ENCODE data around the gene BEGAIN.

The BEGAIN gene

GRCh38 chr14:100529561-100530031 lies 57.6 kb downstream of the BEGAIN start:
- Histone ChIP-seq H3K36me3 (ENCODE audit: control insufficient read depth, insufficient read depth, low read length) (peaks cover 6% of the 10 kb centered on the region), H3K27me3 (replicated peaks; ENCODE audit: control insufficient read depth, insufficient read depth, low read length, poor library complexity, severe bottlenecking) (no peaks in the 10 kb centered on the region)

GRCh38 chr14:100528962-100529560 lies 58.2 kb downstream of the BEGAIN start:
- DNase-seq = no peak
- no peaks in the 10 kb centered on the region for H3K27me3 ChIP-seq (replicated peaks; ENCODE audit: control insufficient read depth, insufficient read depth, low read length, poor library complexity, severe bottlenecking)
- H3K36me3 ChIP-seq (ENCODE audit: control insufficient read depth, insufficient read depth, low read length) = peaks cover 6% of the 10 kb centered on the region
- H3K27ac ChIP-seq (ENCODE audit: insufficient read depth, low read length, poor library complexity, severe bottlenecking) = no peak overlapping the region
- H3K4me1 ChIP-seq (ENCODE audit: control insufficient read depth, insufficient read depth, low read length, poor library complexity, severe bottlenecking) = peaks cover 3% of the 10 kb centered on the region
- H3K4me3 ChIP-seq (ENCODE audit: insufficient read depth, low read depth, low read length, poor library complexity, severe bottlenecking) = no peak overlapping the region
- H3K9me3 ChIP-seq (ENCODE audit: control insufficient read depth, low read length) = no peaks in the 10 kb centered on the region

More at GRCh38 chr14:100529561-100530031, 57.6 kb downstream of the BEGAIN start:
- peaks cover 3% of the 10 kb centered on the region for H3K4me1 ChIP-seq (ENCODE audit: control insufficient read depth, insufficient read depth, low read length, poor library complexity, severe bottlenecking)
- H3K4me3 ChIP-seq (ENCODE audit: insufficient read depth, low read depth, low read length, poor library complexity, severe bottlenecking) = no peak overlapping the region
- H3K27ac ChIP-seq (ENCODE audit: insufficient read depth, low read length, poor library complexity, severe bottlenecking) = no peak overlapping the region
- no peaks in the 10 kb centered on the region for H3K9me3 ChIP-seq (ENCODE audit: control insufficient read depth, low read length)
- no peak for DNase-seq

GRCh38 chr14:100526632-100527031 lies 60.6 kb downstream of the BEGAIN start:
- Histone ChIP-seq H3K36me3 (ENCODE audit: control insufficient read depth, insufficient read depth, low read length) (peaks cover 6% of the 10 kb centered on the region), H3K9me3 (ENCODE audit: control insufficient read depth, low read length) (no peaks in the 10 kb centered on the region), H3K27ac (ENCODE audit: insufficient read depth, low read length, poor library complexity, severe bottlenecking) (no peak overlapping the region), H3K4me3 (ENCODE audit: insufficient read depth, low read depth, low read length, poor library complexity, severe bottlenecking) (no peak overlapping the region), H3K27me3 (replicated peaks; ENCODE audit: control insufficient read depth, insufficient read depth, low read length, poor library complexity, severe bottlenecking) (no peaks in the 10 kb centered on the region), H3K4me1 (ENCODE audit: control insufficient read depth, insufficient read depth, low read length, poor library complexity, severe bottlenecking) (no peaks in the 10 kb centered on the region)
- no peak for DNase-seq

GRCh38 chr14:100526057-100526456 lies 61.2 kb downstream of the BEGAIN start:
- no peaks in the 10 kb centered on the region for H3K27me3 ChIP-seq (replicated peaks; ENCODE audit: control insufficient read depth, insufficient read depth, low read length, poor library complexity, severe bottlenecking)

GRCh38 chr14:100525615-100526014 lies 61.6 kb downstream of the BEGAIN start:
- no peak for DNase-seq

More at GRCh38 chr14:100526057-100526456, 61.2 kb downstream of the BEGAIN start:
- Histone ChIP-seq H3K27ac (ENCODE audit: insufficient read depth, low read length, poor library complexity, severe bottlenecking) (no peak overlapping the region), H3K36me3 (ENCODE audit: control insufficient read depth, insufficient read depth, low read length) (peaks cover 6% of the 10 kb centered on the region), H3K4me3 (ENCODE audit: insufficient read depth, low read depth, low read length, poor library complexity, severe bottlenecking) (no peak overlapping the region), H3K4me1 (ENCODE audit: control insufficient read depth, insufficient read depth, low read length, poor library complexity, severe bottlenecking) (no peaks in the 10 kb centered on the region), H3K9me3 (ENCODE audit: control insufficient read depth, low read length) (no peaks in the 10 kb centered on the region)
- DNase-seq = no peak

GRCh38 chr14:100524933-100525243 lies 62.3 kb downstream of the BEGAIN start:
- Histone ChIP-seq H3K4me3 (ENCODE audit: insufficient read depth, low read depth, low read length, poor library complexity, severe bottlenecking) (no peak overlapping the region), H3K27me3 (replicated peaks; ENCODE audit: control insufficient read depth, insufficient read depth, low read length, poor library complexity, severe bottlenecking) (no peaks in the 10 kb centered on the region), H3K36me3 (ENCODE audit: control insufficient read depth, insufficient read depth, low read length) (peaks cover 4% of the 10 kb centered on the region), H3K9me3 (ENCODE audit: control insufficient read depth, low read length) (no peaks in the 10 kb centered on the region), H3K4me1 (ENCODE audit: control insufficient read depth, insufficient read depth, low read length, poor library complexity, severe bottlenecking) (no peaks in the 10 kb centered on the region), H3K27ac (ENCODE audit: insufficient read depth, low read length, poor library complexity, severe bottlenecking) (no peak overlapping the region)
- no peak for DNase-seq

More at GRCh38 chr14:100525615-100526014, 61.6 kb downstream of the BEGAIN start:
- H3K36me3 ChIP-seq (ENCODE audit: control insufficient read depth, insufficient read depth, low read length) = peaks cover 6% of the 10 kb centered on the region
- H3K27ac ChIP-seq (ENCODE audit: insufficient read depth, low read length, poor library complexity, severe bottlenecking) = no peak overlapping the region
- no peaks in the 10 kb centered on the region for H3K27me3 ChIP-seq (replicated peaks; ENCODE audit: control insufficient read depth, insufficient read depth, low read length, poor library complexity, severe bottlenecking)
- no peaks in the 10 kb centered on the region for H3K4me1 ChIP-seq (ENCODE audit: control insufficient read depth, insufficient read depth, low read length, poor library complexity, severe bottlenecking)
- H3K9me3 ChIP-seq (ENCODE audit: control insufficient read depth, low read length) = no peaks in the 10 kb centered on the region
- H3K4me3 ChIP-seq (ENCODE audit: insufficient read depth, low read depth, low read length, poor library complexity, severe bottlenecking) = no peak overlapping the region

GRCh38 chr14:100524233-100524932 lies 62.8 kb downstream of the BEGAIN start:
- Histone ChIP-seq H3K4me3 (ENCODE audit: insufficient read depth, low read depth, low read length, poor library complexity, severe bottlenecking) (no peak overlapping the region), H3K4me1 (ENCODE audit: control insufficient read depth, insufficient read depth, low read length, poor library complexity, severe bottlenecking) (no peaks in the 10 kb centered on the region), H3K36me3 (ENCODE audit: control insufficient read depth, insufficient read depth, low read length) (no peaks in the 10 kb centered on the region), H3K27ac (ENCODE audit: insufficient read depth, low read length, poor library complexity, severe bottlenecking) (no peak overlapping the region), H3K27me3 (replicated peaks; ENCODE audit: control insufficient read depth, insufficient read depth, low read length, poor library complexity, severe bottlenecking) (no peaks in the 10 kb centered on the region), H3K9me3 (ENCODE audit: control insufficient read depth, low read length) (no peaks in the 10 kb centered on the region)
- no peak for DNase-seq

- Histone ChIP-seq H3K36me3 (ENCODE audit: control insufficient read depth, insufficient read depth, low read length) (no peaks in the 10 kb centered on the region), H3K4me3 (ENCODE audit: insufficient read depth, low read depth, low read length, poor library complexity, severe bottlenecking) (no peak overlapping the region), H3K9me3 (ENCODE audit: control insufficient read depth, low read length) (no peaks in the 10 kb centered on the region), H3K4me1 (ENCODE audit: control insufficient read depth, insufficient read depth, low read length, poor library complexity, severe bottlenecking) (no peaks in the 10 kb centered on the region), H3K27me3 (replicated peaks; ENCODE audit: control insufficient read depth, insufficient read depth, low read length, poor library complexity, severe bottlenecking) (no peaks in the 10 kb centered on the region), H3K27ac (ENCODE audit: insufficient read depth, low read length, poor library complexity, severe bottlenecking) (no peak overlapping the region)
- no peak for DNase-seq
Measured at GRCh38 chr14:100523843-100524169, 63.4 kb downstream of the BEGAIN start.

- Histone ChIP-seq H3K4me3 (ENCODE audit: insufficient read depth, low read depth, low read length, poor library complexity, severe bottlenecking) (no peak overlapping the region), H3K27ac (ENCODE audit: insufficient read depth, low read length, poor library complexity, severe bottlenecking) (no peak overlapping the region), H3K9me3 (ENCODE audit: control insufficient read depth, low read length) (no peaks in the 10 kb centered on the region), H3K4me1 (ENCODE audit: control insufficient read depth, insufficient read depth, low read length, poor library complexity, severe bottlenecking) (no peaks in the 10 kb centered on the region), H3K27me3 (replicated peaks; ENCODE audit: control insufficient read depth, insufficient read depth, low read length, poor library complexity, severe bottlenecking) (no peaks in the 10 kb centered on the region), H3K36me3 (ENCODE audit: control insufficient read depth, insufficient read depth, low read length) (no peaks in the 10 kb centered on the region)
- DNase-seq = no peak
Measured at GRCh38 chr14:100523131-100523842, 63.9 kb downstream of the BEGAIN start.

- Histone ChIP-seq H3K36me3 (ENCODE audit: control insufficient read depth, insufficient read depth, low read length) (no peaks in the 10 kb centered on the region), H3K27me3 (replicated peaks; ENCODE audit: control insufficient read depth, insufficient read depth, low read length, poor library complexity, severe bottlenecking) (no peaks in the 10 kb centered on the region), H3K4me3 (ENCODE audit: insufficient read depth, low read depth, low read length, poor library complexity, severe bottlenecking) (no peak overlapping the region), H3K4me1 (ENCODE audit: control insufficient read depth, insufficient read depth, low read length, poor library complexity, severe bottlenecking) (no peaks in the 10 kb centered on the region), H3K27ac (ENCODE audit: insufficient read depth, low read length, poor library complexity, severe bottlenecking) (no peak overlapping the region), H3K9me3 (ENCODE audit: control insufficient read depth, low read length) (no peaks in the 10 kb centered on the region)
- no peak for DNase-seq
Measured at GRCh38 chr14:100522616-100523099, 64.6 kb downstream of the BEGAIN start.

Data from effector memory CD4-positive, alpha-beta T cell (primary cell).